BLaER1 treated with 17β-estradiol and CSF1 and Interleukin-3, amounts not matched to agents 10 nM and 100 nM (cell line): ENCODE data around the gene NEAT1.
"Not testable (repeated sequence)": the region's sequence is repeated elsewhere in the genome, so short reads cannot be mapped to it uniquely, and the experiment has no call there.

ENCODE experiments used
- H3K27ac ChIP-seq, 11 experiments: shearing (Covaris generic); formaldehyde crosslinking; 2 replicates each; pipeline ENCODE4 v1.8.1; 2022
- H3K27me3 ChIP-seq, 11 experiments: shearing (Covaris generic); formaldehyde crosslinking; 2 replicates each; pipeline ENCODE4 v1.8.1; 2022
- H3K36me3 ChIP-seq, 11 experiments: shearing (Covaris generic); formaldehyde crosslinking; 2 replicates each; pipeline ENCODE4 v1.8.1; 2022
- H3K4me1 ChIP-seq, 10 experiments: shearing (Covaris generic); formaldehyde crosslinking; 2 replicates each; pipeline ENCODE4 v1.8.1; 2022
- H3K4me2 ChIP-seq, 11 experiments: shearing (Covaris generic); formaldehyde crosslinking; 2 replicates each; pipeline ENCODE4 v1.8.1; 2022
- H3K4me3 ChIP-seq, 10 experiments: shearing (Covaris generic); formaldehyde crosslinking; 2 replicates each; pipeline ENCODE4 v1.8.1; 2022
- H3K9ac ChIP-seq, 11 experiments: shearing (Covaris generic); formaldehyde crosslinking; 2 replicates each; pipeline ENCODE4 v1.8.1; 2022
- H3K9me3 ChIP-seq, 11 experiments: shearing (Covaris generic); formaldehyde crosslinking; replicated peaks in 1 of 11; 2 replicates each; pipeline ENCODE4 v1.8.1; 2022
- H4K20me1 ChIP-seq, 11 experiments: shearing (Covaris generic); formaldehyde crosslinking; 2 replicates each; pipeline ENCODE4 v1.8.1; 2022
- Cebpa-rat ChIP-seq, 11 experiments: shearing (Covaris generic); IDR thresholded peaks; 2 replicates each; pipeline ENCODE4 v1.8.1; 2022

Gene NEAT1

DNA sequence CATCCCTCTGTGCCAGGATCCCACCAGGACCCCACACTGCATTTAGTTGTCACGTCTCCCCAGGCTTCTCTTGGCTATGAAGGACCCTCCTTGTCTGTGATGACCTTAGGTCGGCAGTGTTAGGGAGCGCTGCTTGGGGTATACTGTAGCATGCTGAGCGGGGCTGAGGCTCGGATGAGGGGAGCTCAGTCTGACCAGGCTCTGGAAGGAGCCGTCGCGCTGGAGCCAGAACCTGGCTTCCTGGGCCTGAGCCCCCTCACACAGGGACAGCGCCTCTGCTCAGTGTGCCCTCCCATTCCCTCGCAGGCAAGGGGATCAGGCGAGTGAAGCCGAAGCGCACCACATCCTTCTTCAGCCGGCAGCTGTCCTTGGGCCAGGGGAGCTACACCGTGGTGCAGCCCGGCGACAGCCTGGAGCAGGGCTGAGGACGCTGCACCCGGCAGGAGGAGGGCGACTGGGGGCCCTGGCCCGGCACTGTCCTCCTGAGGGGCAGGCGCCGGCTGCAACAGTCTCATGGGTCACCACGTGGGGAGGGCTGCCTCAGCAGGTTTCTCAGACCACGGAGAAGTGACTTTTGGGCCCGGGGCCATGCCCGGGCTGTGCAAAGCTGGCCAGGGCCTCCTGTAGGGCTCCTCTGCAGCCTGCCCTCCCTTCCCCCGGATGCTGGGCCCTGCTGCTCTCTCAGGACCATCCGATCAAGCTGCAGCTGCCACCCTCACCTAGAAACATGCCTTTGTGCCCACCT is 11.5 kb upstream of the NEAT1 start:
- Histone ChIP-seq H4K20me1 (peaks cover 0 to 63% (median 0%) of the 10 kb centered on the region in 11 experiments; a peak in 7 of 22 replicates), H3K36me3 (peaks cover 55 to 75% (median 68%) of the 10 kb centered on the region in 11 experiments), H3K27me3 (no peaks in the 10 kb centered on the region), H3K27ac (peak overlapping the region in 6 of 11 experiments; percentile 12 to 71 (median 66); a peak in 10 of 22 replicates), H3K9ac (peak overlapping the region in 10 of 11 experiments; percentile 19 to 69 (median 56); a peak in 13 of 22 replicates), H3K9me3 (no peaks in the 10 kb centered on the region), H3K4me3 (no peak overlapping the region), H3K4me1 (peaks cover 48 to 85% (median 75%) of the 10 kb centered on the region in 10 experiments), H3K4me2 (peak overlapping the region; percentile 5 to 81 (median 72); a peak in 18 of 22 replicates)
- TF ChIP-seq Cebpa-rat (IDR thresholded peaks at IDR 0.05): no peak

DNA sequence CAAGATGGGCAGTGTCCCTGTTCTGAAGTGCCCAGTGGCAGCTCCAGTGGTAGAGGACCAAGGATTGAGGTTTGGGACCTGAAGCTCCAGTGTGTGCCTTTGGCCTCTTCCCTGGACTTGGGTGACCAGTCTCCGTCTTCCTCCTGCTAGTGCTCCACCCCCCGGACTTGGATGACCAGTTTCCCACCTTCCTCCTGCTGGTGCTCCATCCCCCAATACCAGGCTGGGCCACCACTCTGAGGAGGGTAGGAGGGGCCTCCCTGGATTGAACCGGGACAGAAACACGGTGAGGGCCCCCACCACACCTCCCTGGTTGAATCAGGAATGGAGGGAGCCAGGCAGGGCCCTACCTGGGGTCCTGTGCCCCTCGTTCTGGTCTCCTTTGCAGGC is 10.9 kb upstream of the NEAT1 start:
- Histone ChIP-seq H3K4me3 (no peak overlapping the region), H3K36me3 (peaks cover 49 to 70% (median 62%) of the 10 kb centered on the region in 11 experiments), H3K27me3 (no peaks in the 10 kb centered on the region), H3K4me1 (peaks cover 52 to 88% (median 79%) of the 10 kb centered on the region in 10 experiments), H3K4me2 (peak overlapping the region; percentile 5 to 81 (median 72); a peak in 18 of 22 replicates), H4K20me1 (peaks cover 0 to 63% (median 0%) of the 10 kb centered on the region in 11 experiments; a peak in 7 of 22 replicates), H3K9ac (peak overlapping the region; percentile 18 to 69 (median 54); a peak in 17 of 22 replicates), H3K9me3 (no peaks in the 10 kb centered on the region), H3K27ac (peak overlapping the region in 8 of 11 experiments; percentile 30 to 71 (median 64); a peak in 13 of 22 replicates)
- TF ChIP-seq Cebpa-rat (IDR thresholded peaks at IDR 0.05): no peak

DNA sequence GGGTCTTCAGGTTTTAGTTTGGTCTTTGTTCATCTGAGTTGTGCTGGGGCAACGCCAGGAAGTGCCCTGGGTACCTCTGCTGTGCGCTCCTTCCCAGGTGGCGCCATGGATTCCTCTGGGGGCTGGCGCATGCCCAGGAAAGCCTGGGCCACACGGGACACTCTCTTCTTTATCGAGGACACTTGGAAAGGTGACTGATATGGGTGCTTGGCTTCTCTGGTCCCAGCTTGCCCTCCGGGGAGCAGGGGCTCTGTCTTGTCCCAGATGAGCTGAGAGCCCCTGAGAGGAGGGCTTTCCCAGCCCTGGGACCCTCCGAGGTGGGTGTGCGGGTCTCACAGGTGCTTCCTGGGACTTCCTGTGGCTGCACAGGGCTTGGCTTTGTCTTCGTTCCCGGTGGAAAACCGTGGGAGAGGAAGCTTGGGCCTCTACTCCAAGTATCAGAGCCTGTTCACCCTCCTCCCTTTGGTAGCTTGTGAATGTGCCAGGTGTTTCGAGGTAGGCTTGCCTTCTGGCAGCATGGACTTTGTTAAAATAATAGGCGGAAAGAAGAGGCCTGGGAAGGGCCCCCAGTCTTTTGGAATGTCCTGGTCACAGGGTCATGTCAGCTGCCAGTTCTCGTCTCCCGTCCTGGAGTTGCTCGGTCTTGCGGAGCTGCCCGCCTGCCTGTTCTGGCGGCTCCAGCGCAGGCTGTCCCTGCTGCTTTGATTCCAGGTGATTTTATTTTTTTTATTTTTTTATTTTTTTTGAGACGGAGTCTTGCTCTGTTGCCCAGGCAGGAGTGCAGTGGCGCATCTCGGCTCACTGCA is 10.1 kb upstream of the NEAT1 start:
- H3K36me3 ChIP-seq: peaks cover 41 to 62% (median 55%) of the 10 kb centered on the region in 11 experiments
- peak overlapping the region; percentile 18 to 69 (median 54); a peak in 20 of 22 replicates for H3K9ac ChIP-seq
- H3K27me3 ChIP-seq: no peaks in the 10 kb centered on the region
- H4K20me1 ChIP-seq: peaks cover 0 to 63% (median 0%) of the 10 kb centered on the region in 11 experiments; a peak in 7 of 22 replicates
- H3K4me3 ChIP-seq: no peak overlapping the region
- no peak for TF ChIP-seq Cebpa-rat (IDR thresholded peaks at IDR 0.05)
- H3K9me3 ChIP-seq: no peaks in the 10 kb centered on the region
- peak overlapping the region in 8 of 11 experiments; percentile 30 to 71 (median 64); a peak in 16 of 22 replicates for H3K27ac ChIP-seq
- peak overlapping the region; percentile 5 to 81 (median 72); a peak in 19 of 22 replicates for H3K4me2 ChIP-seq
- H3K4me1 ChIP-seq: peaks cover 55 to 88% (median 79%) of the 10 kb centered on the region in 10 experiments

DNA sequence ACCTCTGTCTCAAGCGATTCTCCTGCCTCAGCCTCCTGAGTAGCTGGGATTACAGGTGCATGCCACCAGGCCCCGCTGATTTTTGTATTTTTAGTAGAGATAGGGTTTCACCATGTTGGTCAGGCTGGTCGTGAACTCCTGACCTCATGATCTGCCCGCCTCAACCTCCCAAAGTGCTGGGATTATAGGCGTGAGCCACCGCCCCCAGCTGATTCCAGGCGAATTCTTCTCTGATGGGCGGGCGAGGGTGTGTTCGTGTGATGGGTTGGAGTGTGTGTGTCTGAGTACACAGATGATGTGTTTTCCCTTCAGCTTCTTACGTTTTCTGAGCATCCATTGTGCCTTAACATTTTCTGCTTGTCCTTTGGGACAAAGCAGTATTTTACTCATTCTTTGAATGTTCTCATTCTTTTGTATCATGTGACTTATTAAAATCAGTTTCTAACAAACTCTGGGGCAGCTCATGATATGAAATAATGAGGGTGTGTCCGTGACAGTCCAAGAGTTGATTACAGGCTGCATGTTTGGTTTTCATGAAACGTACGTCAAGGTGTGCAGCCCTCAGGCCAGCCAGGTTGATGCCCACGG is 9.4 kb upstream of the NEAT1 start:
- Histone ChIP-seq H3K27ac (peak overlapping the region in 5 of 11 experiments; percentile 8 to 71 (median 65); a peak in 2 of 22 replicates), H3K36me3 (peaks cover 41 to 60% (median 55%) of the 10 kb centered on the region in 11 experiments), H4K20me1 (peaks cover 0 to 62% (median 0%) of the 10 kb centered on the region in 11 experiments; a peak in 7 of 22 replicates), H3K4me2 (peak overlapping the region in 5 of 11 experiments; percentile 70 to 81 (median 74); a peak in 8 of 22 replicates), H3K9ac (peak overlapping the region in 4 of 11 experiments; percentile 11 to 65 (median 54); a peak in 7 of 22 replicates), H3K4me1 (peaks cover 56 to 90% (median 81%) of the 10 kb centered on the region in 10 experiments)
- not testable (repeated sequence) for H3K9me3 ChIP-seq, H3K4me3 ChIP-seq, H3K27me3 ChIP-seq

DNA sequence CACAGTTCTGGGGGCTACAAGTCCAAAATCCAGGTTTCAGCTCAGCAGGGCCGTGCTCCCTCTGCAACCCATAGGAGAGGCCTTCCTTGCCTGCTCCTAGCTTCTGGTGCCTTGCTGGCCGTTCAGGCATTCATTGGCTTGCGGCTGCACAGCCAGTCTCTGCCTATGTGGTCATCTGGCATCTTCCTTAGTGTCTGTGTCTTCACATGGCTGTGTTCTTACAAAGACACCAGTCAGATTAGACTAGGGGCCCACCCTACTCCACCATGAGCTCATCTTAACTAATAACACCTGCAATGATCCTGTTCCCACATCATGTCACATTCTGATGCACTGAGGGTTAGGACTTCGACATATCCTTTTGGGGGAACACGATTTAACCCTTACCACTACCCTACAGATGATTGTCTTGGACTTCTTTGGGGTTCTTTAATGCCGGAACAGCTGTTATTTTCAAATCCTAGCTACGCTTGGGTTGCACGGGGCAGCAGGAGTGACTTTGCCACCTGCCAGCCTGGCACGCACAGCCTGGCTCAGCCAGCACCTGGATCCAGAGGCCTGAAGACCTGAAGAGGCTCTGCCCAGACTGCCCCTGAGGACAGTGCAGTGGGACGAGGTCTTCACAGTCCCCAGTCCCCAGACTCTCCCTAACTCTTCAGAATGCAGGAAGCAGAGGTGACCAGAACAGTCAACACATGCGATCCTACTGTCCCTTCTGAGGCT is 7.7 kb upstream of the NEAT1 start:
- H4K20me1 ChIP-seq: peaks cover 0 to 49% (median 0%) of the 10 kb centered on the region in 11 experiments; a peak in 7 of 22 replicates
- H3K4me2 ChIP-seq: peak overlapping the region; percentile 84 to 99 (median 98); a peak in 21 of 22 replicates
- no peak for TF ChIP-seq Cebpa-rat (IDR thresholded peaks at IDR 0.05)
- no peaks in the 10 kb centered on the region for H3K9me3 ChIP-seq
- no peaks in the 10 kb centered on the region for H3K27me3 ChIP-seq
- peaks cover 23 to 43% (median 38%) of the 10 kb centered on the region in 11 experiments for H3K36me3 ChIP-seq
- peak overlapping the region in 9 of 11 experiments; percentile 99 to 100 (median 100); a peak in 16 of 22 replicates for H3K9ac ChIP-seq
- H3K4me3 ChIP-seq: no peak overlapping the region
- peak overlapping the region in 6 of 11 experiments; percentile 11 to 100 (median 96); a peak in 10 of 22 replicates for H3K27ac ChIP-seq
- H3K4me1 ChIP-seq: peaks cover 52 to 90% (median 79%) of the 10 kb centered on the region in 10 experiments

DNA sequence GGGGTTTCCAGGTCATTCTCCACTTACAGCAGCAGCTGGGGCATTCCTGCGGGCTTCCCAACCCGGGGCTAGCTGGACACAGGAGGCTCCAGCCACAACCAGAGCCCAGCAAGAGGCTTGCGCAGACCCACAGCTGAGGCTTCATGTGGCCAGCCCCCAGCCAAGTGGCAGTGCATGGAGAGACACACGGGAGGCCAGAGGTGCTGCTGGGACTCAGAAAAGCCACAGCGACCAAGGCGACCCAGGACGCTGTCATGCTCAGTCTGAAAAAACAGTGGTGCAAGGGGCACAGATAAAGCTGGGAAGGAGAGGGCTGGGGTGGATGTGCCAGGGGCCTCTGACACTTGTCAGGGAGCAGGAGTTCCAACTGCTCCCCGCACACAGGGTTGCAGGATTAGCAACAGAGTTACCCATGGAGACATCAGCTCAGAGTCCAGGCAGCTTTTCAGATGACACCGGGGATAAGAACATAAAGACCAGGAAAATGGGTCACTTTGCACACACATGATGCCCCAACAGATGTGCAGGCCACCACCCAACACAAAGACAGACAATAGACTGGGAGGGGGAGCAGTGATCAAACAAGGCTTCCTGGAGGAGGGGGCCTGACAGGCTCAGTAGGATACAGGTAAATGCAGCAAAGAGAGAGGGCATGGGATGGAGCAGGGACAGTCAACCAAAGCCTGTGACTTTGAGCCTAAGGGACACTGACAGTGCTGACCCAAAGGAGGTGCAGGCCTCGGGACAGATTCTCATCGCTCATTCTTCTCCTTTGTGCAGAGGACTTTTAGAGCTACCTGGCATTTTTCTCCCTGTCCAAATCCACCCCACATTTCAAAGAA is 6.9 kb upstream of the NEAT1 start:
- H3K27ac ChIP-seq: peak overlapping the region in 10 of 11 experiments; percentile 94 to 100 (median 99); a peak in 19 of 22 replicates
- peak overlapping the region in 9 of 10 experiments; percentile 50 to 93 (median 66); a peak in 16 of 20 replicates for H3K4me3 ChIP-seq
- H3K4me1 ChIP-seq: peaks cover 58 to 97% (median 84%) of the 10 kb centered on the region in 10 experiments

DNA sequence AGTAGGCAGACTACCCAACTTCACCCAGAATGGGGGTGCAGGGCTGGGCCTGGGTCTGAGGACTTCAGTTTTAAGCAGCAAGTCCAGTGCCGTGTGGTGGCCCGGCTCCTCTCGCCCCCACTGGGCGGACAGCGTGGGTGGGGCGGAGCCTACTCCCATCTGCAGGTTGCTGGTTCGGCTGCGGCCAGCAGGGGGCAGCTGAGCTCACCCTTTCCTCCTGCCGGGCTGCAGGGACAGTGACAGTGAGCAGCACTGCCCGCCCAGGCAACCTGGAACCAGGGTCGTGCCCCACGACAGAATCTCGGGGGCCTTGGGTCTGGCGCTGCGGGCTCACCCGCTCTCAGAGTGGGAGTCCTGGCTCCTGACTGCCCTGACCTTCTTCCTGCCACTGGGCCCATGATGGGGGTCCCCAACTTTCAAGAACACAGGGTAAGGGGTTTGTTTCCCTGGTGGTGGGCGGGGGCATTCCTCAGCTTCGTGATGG is 6.2 kb upstream of the NEAT1 start:
- Histone ChIP-seq H3K4me3 (peak overlapping the region; percentile 50 to 93 (median 66)), H3K27ac (peak overlapping the region; percentile 94 to 100 (median 99)), H3K36me3 (peaks cover 12 to 30% (median 28%) of the 10 kb centered on the region in 11 experiments), H3K9me3 (no peaks in the 10 kb centered on the region), H3K27me3 (no peaks in the 10 kb centered on the region), H3K9ac (peak overlapping the region; percentile 98 to 100 (median 100)), H4K20me1 (peaks cover 0 to 42% (median 0%) of the 10 kb centered on the region in 11 experiments; a peak in 6 of 22 replicates), H3K4me1 (peaks cover 54 to 95% (median 83%) of the 10 kb centered on the region in 10 experiments), H3K4me2 (peak overlapping the region; percentile 84 to 99 (median 98))
- TF ChIP-seq Cebpa-rat (IDR thresholded peaks at IDR 0.05): no peak

More for the DNA sequence above, 6.9 kb upstream of the NEAT1 start:
- Histone ChIP-seq H3K9me3 (no peaks in the 10 kb centered on the region), H3K4me2 (peak overlapping the region; percentile 84 to 99 (median 98)), H3K36me3 (peaks cover 19 to 37% (median 35%) of the 10 kb centered on the region in 11 experiments), H4K20me1 (peaks cover 0 to 49% (median 0%) of the 10 kb centered on the region in 11 experiments; a peak in 7 of 22 replicates), H3K27me3 (no peaks in the 10 kb centered on the region), H3K9ac (peak overlapping the region; percentile 98 to 100 (median 100))
- TF ChIP-seq Cebpa-rat (IDR thresholded peaks at IDR 0.05): no peak
